ENCODE data around the gene CAPN9.

GRCh38 chr1:230708631-230709580 is 38.3 kb upstream of the CAPN9 start:
- no peak for TF ChIP-seq CTCF (IDR thresholded peaks at IDR 0.05; ENCODE audit: borderline replicate concordance, extremely low read depth, low read length, poor library complexity, severe bottlenecking)
- TF ChIP-seq EZH2 (IDR thresholded peaks at IDR 0.05; ENCODE audit: borderline replicate concordance, low read depth, low read length, severe bottlenecking): no peak

Data from DND-41 (cell line).